GM23338 (cell line): Measurements from ENCODE around the gene GRK5. TPM values are rescaled to one million over a fixed set of nuclear protein-coding genes. Genes with fewer than 3 reads are reported as not detected.

Source experiments
- ATAC-seq: fragments of 200-7000 bp; cut with Tn5 transposase; 3 replicates; pipeline ENCODE4 v1.9.1; 2020
- DNase-seq: peaks from one replicate; pipeline ENCODE4 v3.0.0-alpha.2; 2015; ENCODE audit warnings: low spot score
- H2AFZ ChIP-seq: fragments of 200-600 bp; sonication (generic); 2 replicates; pipeline ENCODE4 v1.8.0; 2016; ENCODE audit warnings: antibody characterized with exemption, mild to moderate bottlenecking, moderate library complexity
- H3F3A ChIP-seq: fragments of 200-600 bp; sonication (generic); replicated peaks from 2 replicates; pipeline ENCODE4 v1.8.0; 2017; ENCODE audit warnings: antibody characterized with exemption, mixed run types, low read depth
- H3K27ac ChIP-seq: fragments of 200-600 bp; sonication (generic); 2 replicates; pipeline ENCODE4 v1.6.1; 2016; ENCODE audit warnings: low read depth
- H3K27me3 ChIP-seq: fragments of 200-600 bp; sonication (generic); 2 replicates; pipeline ENCODE4 v1.8.0; 2016; ENCODE audit warnings: mild to moderate bottlenecking, mixed run types, moderate library complexity; ENCODE audit not compliant: insufficient read depth
- H3K36me3 ChIP-seq: fragments of 200-600 bp; sonication (generic); 2 replicates; pipeline ENCODE4 v1.8.0; 2016; ENCODE audit warnings: mild to moderate bottlenecking; ENCODE audit not compliant: insufficient read depth
- H3K4me1 ChIP-seq: fragments of 200-600 bp; sonication (generic); 2 replicates; pipeline ENCODE4 v1.8.0; 2016; ENCODE audit warnings: mild to moderate bottlenecking, moderate library complexity; ENCODE audit not compliant: insufficient read depth
- H3K4me2 ChIP-seq: fragments of 200-600 bp; sonication (generic); 2 replicates; pipeline ENCODE4 v1.7.1; 2017; ENCODE audit warnings: mixed run types
- H3K4me3 ChIP-seq: fragments of 200-600 bp; sonication (generic); 2 replicates; pipeline ENCODE4 v1.6.1; 2016; ENCODE audit warnings: mixed run types
- H3K79me2 ChIP-seq: fragments of 200-600 bp; sonication (generic); replicated peaks from 2 replicates; pipeline ENCODE4 v1.8.0; 2017; ENCODE audit warnings: mild to moderate bottlenecking; ENCODE audit not compliant: insufficient read depth
- H3K9me2 ChIP-seq: fragments of 200-600 bp; sonication (generic); 2 replicates; pipeline ENCODE4 v1.8.0; 2017; ENCODE audit not compliant: insufficient read depth
- H4K20me1 ChIP-seq: fragments of 200-600 bp; sonication (generic); replicated peaks from 2 replicates; pipeline ENCODE4 v1.8.0; 2017; ENCODE audit warnings: mild to moderate bottlenecking; ENCODE audit not compliant: insufficient read depth
- H3K27ac Mint-ChIP-seq: 2 replicates; pipeline ENCODE4 v1.8.0; 2020; ENCODE audit warnings: inconsistent platforms, mild to moderate bottlenecking, moderate library complexity, mixed read lengths
- H3K27me3 Mint-ChIP-seq: 3 replicates; pipeline ENCODE4 v1.8.0; 2022; ENCODE audit warnings: low read depth, mild to moderate bottlenecking, moderate library complexity, mixed read lengths, inconsistent platforms; ENCODE audit not compliant: insufficient read depth, poor library complexity
- H3K36me3 Mint-ChIP-seq: 3 replicates; pipeline ENCODE4 v1.8.0; 2021; ENCODE audit warnings: low read depth, mild to moderate bottlenecking, inconsistent platforms, moderate library complexity, mixed read lengths
- H3K4me1 Mint-ChIP-seq: 3 replicates; pipeline ENCODE4 v1.8.0; 2020; ENCODE audit warnings: mild to moderate bottlenecking, inconsistent platforms, mixed read lengths
- H3K4me3 Mint-ChIP-seq: 3 replicates; pipeline ENCODE4 v1.8.0; 2021; ENCODE audit warnings: moderate library complexity, mild to moderate bottlenecking, inconsistent platforms, mixed read lengths
- H3K9me3 Mint-ChIP-seq: 3 replicates; pipeline ENCODE4 v1.8.0; 2020; ENCODE audit warnings: moderate library complexity, mild to moderate bottlenecking, inconsistent platforms, mixed read lengths
- CREB1 ChIP-seq: fragments of 250-450 bp; sonication (Bioruptor Pico); IDR thresholded peaks from 2 replicates; pipeline ENCODE4 v1.5.0; 2020; ENCODE audit warnings: low read depth, mild to moderate bottlenecking, moderate library complexity
- EZH2 ChIP-seq: fragments of 200-600 bp; sonication (generic); IDR thresholded peaks from one replicate; pipeline ENCODE4 v1.8.0; 2017; ENCODE audit warnings: antibody characterized with exemption, mild to moderate bottlenecking, low read depth; ENCODE audit not compliant: unreplicated experiment
- EZH2phosphoT487 ChIP-seq: fragments of 200-600 bp; sonication (generic); IDR thresholded peaks from one replicate; pipeline ENCODE4 v1.8.1; 2018; ENCODE audit warnings: antibody characterized with exemption; ENCODE audit not compliant: unreplicated experiment
- JUNB ChIP-seq: IDR thresholded peaks from one replicate; pipeline ENCODE4 v1.6.1; 2016; ENCODE audit warnings: antibody characterized with exemption; ENCODE audit not compliant: unreplicated experiment
- NANOG ChIP-seq: IDR thresholded peaks from 2 replicates; pipeline ENCODE4 v1.6.1; 2016; ENCODE audit warnings: antibody characterized with exemption, borderline replicate concordance
- POLR2AphosphoS5 ChIP-seq: IDR thresholded peaks from 2 replicates; pipeline ENCODE4 v1.6.1; 2016; ENCODE audit warnings: antibody characterized with exemption, low read depth
- STAT1 ChIP-seq: IDR thresholded peaks from one replicate; pipeline ENCODE4 v1.6.1; 2016; ENCODE audit warnings: antibody characterized with exemption; ENCODE audit not compliant: unreplicated experiment
- ZNF114 ChIP-seq: fragments of 250-450 bp; sonication (Bioruptor Pico); IDR thresholded peaks from 2 replicates; pipeline ENCODE4 v1.5.0; 2020; ENCODE audit warnings: mild to moderate bottlenecking, moderate library complexity
- ZNF331 ChIP-seq: fragments of 250-450 bp; sonication (Bioruptor Pico); IDR thresholded peaks from 2 replicates; pipeline ENCODE4 v1.5.0; 2020; ENCODE audit warnings: low read depth, mild to moderate bottlenecking, moderate library complexity
- polyA plus RNA-seq: library from polyadenylated mRNA; unstranded; fragments of >200 nt; fragmentation: Nextera tagmentation; extraction: Ambion mirVana; gene quantifications from 2 replicates; pipeline ENCODE4 v1.2.1, GENCODE V29; 2016
- total RNA-seq: library from RNA; depleted of rRNA; stranded (reverse); fragments of >200 nt; shearing (Covaris generic); gene quantifications from 2 replicates; pipeline ENCODE4 v1.2.3, GENCODE V29; 2014
- TF ChIP-seq, protein P1 (sequence below): IDR thresholded peaks from 2 replicates; pipeline ENCODE4 v1.6.1; 2016; ENCODE audit warnings: antibody characterized with exemption
- TF ChIP-seq, protein P2 (sequence below): fragments of 250-450 bp; sonication (Bioruptor Pico); IDR thresholded peaks from 2 replicates; pipeline ENCODE4 v1.5.0; 2020; ENCODE audit warnings: mild to moderate bottlenecking, moderate library complexity
- TF ChIP-seq, protein P3 (sequence below), 2 experiments: fragments of 200-600 bp in 1 of 2; sonication (generic) in 1 of 2; conservative IDR thresholded peaks; 2 replicates each; pipeline versions ENCODE4 v1.5.1 to v1.6.1; 2016 to 2017; ENCODE audit warnings: antibody characterized with exemption in 2 of 2, low read depth in 2 of 2, mild to moderate bottlenecking in 2 of 2, moderate library complexity in 1 of 2
- TF ChIP-seq, protein P4 (sequence below): IDR thresholded peaks from one replicate; pipeline ENCODE4 v1.6.1; 2018; ENCODE audit warnings: antibody characterized with exemption; ENCODE audit not compliant: unreplicated experiment

GRK5 gene
- total and polyA plus RNA-seq, 2 experiments from 2014 or later, result 0.53 to 2.0 TPM

DNA sequence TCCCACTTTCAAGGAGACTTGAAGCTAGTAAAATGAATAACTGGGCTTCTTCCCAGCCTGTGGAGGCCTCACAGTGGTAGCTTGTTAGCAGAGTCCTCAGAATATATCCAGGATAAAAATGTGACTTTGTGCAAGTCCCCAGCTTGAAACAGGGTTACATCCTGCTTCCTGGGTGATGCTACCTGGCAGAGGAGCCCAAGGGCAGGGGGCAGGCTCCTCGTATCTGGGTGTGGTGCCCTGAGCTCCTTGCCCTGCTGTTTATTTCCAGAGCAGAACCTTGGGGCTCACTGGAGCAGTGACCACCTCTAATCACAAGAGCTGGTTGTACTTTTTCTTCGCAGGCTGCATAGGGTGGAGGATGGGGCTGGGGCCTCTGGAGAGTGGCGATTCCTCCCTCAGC is 94.8 kb downstream of the GRK5 start:
- H3K4me3 Mint-ChIP-seq, result no peak overlapping the region
- DNase-seq (no peak), ATAC-seq (no peak)
- H3K9me3 Mint-ChIP-seq, result peaks cover 9% of the 10 kb centered on the region
- Histone ChIP-seq H3K27me3 (no peaks in the 10 kb centered on the region), H3K9me2 (no peaks in the 10 kb centered on the region), H4K20me1 (no peaks in the 10 kb centered on the region), H3K4me1 (no peaks in the 10 kb centered on the region), H3K27ac (no peak overlapping the region), H3F3A (no peaks in the 10 kb centered on the region), H3K36me3 (no peaks in the 10 kb centered on the region), H3K4me2 (no peak overlapping the region), H2AFZ (no peak overlapping the region), H3K79me2 (no peaks in the 10 kb centered on the region), H3K4me3 (no peak overlapping the region)
- TF ChIP-seq STAT1, result no peak
- TF ChIP-seq CREB1 (CRISPR knock-in tag), result no peak
- no peak for TF ChIP-seq ZNF114 (CRISPR knock-in tag)
- TF ChIP-seq, protein P1, sequence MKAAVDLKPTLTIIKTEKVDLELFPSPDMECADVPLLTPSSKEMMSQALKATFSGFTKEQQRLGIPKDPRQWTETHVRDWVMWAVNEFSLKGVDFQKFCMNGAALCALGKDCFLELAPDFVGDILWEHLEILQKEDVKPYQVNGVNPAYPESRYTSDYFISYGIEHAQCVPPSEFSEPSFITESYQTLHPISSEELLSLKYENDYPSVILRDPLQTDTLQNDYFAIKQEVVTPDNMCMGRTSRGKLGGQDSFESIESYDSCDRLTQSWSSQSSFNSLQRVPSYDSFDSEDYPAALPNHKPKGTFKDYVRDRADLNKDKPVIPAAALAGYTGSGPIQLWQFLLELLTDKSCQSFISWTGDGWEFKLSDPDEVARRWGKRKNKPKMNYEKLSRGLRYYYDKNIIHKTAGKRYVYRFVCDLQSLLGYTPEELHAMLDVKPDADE, result no peak
- TF ChIP-seq EZH2phosphoT487, result no peak
- no peak for TF ChIP-seq JUNB
- TF ChIP-seq, protein P2, sequence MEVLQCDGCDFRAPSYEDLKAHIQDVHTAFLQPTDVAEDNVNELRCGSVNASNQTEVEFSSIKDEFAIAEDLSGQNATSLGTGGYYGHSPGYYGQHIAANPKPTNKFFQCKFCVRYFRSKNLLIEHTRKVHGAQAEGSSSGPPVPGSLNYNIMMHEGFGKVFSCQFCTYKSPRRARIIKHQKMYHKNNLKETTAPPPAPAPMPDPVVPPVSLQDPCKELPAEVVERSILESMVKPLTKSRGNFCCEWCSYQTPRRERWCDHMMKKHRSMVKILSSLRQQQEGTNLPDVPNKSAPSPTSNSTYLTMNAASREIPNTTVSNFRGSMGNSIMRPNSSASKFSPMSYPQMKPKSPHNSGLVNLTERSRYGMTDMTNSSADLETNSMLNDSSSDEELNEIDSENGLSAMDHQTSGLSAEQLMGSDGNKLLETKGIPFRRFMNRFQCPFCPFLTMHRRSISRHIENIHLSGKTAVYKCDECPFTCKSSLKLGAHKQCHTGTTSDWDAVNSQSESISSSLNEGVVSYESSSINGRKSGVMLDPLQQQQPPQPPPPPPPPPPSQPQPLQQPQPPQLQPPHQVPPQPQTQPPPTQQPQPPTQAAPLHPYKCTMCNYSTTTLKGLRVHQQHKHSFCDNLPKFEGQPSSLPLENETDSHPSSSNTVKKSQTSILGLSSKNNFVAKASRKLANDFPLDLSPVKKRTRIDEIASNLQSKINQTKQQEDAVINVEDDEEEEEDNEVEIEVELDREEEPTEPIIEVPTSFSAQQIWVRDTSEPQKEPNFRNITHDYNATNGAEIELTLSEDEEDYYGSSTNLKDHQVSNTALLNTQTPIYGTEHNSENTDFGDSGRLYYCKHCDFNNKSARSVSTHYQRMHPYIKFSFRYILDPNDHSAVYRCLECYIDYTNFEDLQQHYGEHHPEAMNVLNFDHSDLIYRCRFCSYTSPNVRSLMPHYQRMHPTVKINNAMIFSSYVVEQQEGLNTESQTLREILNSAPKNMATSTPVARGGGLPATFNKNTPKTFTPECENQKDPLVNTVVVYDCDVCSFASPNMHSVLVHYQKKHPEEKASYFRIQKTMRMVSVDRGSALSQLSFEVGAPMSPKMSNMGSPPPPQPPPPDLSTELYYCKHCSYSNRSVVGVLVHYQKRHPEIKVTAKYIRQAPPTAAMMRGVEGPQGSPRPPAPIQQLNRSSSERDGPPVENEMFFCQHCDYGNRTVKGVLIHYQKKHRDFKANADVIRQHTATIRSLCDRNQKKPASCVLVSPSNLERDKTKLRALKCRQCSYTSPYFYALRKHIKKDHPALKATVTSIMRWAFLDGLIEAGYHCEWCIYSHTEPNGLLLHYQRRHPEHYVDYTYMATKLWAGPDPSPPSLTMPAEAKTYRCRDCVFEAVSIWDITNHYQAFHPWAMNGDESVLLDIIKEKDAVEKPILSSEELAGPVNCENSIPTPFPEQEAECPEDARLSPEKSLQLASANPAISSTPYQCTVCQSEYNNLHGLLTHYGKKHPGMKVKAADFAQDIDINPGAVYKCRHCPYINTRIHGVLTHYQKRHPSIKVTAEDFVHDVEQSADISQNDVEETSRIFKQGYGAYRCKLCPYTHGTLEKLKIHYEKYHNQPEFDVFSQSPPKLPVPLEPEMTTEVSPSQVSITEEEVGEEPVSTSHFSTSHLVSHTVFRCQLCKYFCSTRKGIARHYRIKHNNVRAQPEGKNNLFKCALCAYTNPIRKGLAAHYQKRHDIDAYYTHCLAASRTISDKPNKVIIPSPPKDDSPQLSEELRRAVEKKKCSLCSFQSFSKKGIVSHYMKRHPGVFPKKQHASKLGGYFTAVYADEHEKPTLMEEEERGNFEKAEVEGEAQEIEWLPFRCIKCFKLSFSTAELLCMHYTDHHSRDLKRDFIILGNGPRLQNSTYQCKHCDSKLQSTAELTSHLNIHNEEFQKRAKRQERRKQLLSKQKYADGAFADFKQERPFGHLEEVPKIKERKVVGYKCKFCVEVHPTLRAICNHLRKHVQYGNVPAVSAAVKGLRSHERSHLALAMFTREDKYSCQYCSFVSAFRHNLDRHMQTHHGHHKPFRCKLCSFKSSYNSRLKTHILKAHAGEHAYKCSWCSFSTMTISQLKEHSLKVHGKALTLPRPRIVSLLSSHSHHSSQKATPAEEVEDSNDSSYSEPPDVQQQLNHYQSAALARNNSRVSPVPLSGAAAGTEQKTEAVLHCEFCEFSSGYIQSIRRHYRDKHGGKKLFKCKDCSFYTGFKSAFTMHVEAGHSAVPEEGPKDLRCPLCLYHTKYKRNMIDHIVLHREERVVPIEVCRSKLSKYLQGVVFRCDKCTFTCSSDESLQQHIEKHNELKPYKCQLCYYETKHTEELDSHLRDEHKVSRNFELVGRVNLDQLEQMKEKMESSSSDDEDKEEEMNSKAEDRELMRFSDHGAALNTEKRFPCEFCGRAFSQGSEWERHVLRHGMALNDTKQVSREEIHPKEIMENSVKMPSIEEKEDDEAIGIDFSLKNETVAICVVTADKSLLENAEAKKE (CRISPR knock-in tag), result no peak
- TF ChIP-seq EZH2, result no peak
- no peak for TF ChIP-seq ZNF331 (CRISPR knock-in tag)
- no peak for TF ChIP-seq NANOG
- TF ChIP-seq, protein P3, sequence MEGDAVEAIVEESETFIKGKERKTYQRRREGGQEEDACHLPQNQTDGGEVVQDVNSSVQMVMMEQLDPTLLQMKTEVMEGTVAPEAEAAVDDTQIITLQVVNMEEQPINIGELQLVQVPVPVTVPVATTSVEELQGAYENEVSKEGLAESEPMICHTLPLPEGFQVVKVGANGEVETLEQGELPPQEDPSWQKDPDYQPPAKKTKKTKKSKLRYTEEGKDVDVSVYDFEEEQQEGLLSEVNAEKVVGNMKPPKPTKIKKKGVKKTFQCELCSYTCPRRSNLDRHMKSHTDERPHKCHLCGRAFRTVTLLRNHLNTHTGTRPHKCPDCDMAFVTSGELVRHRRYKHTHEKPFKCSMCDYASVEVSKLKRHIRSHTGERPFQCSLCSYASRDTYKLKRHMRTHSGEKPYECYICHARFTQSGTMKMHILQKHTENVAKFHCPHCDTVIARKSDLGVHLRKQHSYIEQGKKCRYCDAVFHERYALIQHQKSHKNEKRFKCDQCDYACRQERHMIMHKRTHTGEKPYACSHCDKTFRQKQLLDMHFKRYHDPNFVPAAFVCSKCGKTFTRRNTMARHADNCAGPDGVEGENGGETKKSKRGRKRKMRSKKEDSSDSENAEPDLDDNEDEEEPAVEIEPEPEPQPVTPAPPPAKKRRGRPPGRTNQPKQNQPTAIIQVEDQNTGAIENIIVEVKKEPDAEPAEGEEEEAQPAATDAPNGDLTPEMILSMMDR (conservative IDR thresholded peaks at IDR 0.05; ENCODE audit: low read depth in 2 of 2), result no peak
- TF ChIP-seq, protein P4, sequence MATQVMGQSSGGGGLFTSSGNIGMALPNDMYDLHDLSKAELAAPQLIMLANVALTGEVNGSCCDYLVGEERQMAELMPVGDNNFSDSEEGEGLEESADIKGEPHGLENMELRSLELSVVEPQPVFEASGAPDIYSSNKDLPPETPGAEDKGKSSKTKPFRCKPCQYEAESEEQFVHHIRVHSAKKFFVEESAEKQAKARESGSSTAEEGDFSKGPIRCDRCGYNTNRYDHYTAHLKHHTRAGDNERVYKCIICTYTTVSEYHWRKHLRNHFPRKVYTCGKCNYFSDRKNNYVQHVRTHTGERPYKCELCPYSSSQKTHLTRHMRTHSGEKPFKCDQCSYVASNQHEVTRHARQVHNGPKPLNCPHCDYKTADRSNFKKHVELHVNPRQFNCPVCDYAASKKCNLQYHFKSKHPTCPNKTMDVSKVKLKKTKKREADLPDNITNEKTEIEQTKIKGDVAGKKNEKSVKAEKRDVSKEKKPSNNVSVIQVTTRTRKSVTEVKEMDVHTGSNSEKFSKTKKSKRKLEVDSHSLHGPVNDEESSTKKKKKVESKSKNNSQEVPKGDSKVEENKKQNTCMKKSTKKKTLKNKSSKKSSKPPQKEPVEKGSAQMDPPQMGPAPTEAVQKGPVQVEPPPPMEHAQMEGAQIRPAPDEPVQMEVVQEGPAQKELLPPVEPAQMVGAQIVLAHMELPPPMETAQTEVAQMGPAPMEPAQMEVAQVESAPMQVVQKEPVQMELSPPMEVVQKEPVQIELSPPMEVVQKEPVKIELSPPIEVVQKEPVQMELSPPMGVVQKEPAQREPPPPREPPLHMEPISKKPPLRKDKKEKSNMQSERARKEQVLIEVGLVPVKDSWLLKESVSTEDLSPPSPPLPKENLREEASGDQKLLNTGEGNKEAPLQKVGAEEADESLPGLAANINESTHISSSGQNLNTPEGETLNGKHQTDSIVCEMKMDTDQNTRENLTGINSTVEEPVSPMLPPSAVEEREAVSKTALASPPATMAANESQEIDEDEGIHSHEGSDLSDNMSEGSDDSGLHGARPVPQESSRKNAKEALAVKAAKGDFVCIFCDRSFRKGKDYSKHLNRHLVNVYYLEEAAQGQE, result no peak
- no peak for TF ChIP-seq POLR2AphosphoS5
- H3K4me1 Mint-ChIP-seq, result peaks cover 6% of the 10 kb centered on the region; the same call in 2 of the 3 replicates
- peaks cover 3% of the 10 kb centered on the region; the same call in 1 of the 3 replicates for H3K36me3 Mint-ChIP-seq
- H3K27me3 Mint-ChIP-seq, result peaks cover 2% of the 10 kb centered on the region
- H3K27ac Mint-ChIP-seq, result no peak overlapping the region
